KMS-11 (cell line): ENCODE measurements around the gene LRIT3.
A peak's percentile ranks its signal among the peaks of the same experiment; 100 is the strongest.

ENCODE experiments used
- H2AFZ ChIP-seq: fragments of 200-600 bp; sonication (generic); 2 replicates; pipeline ENCODE4 v1.6.1; 2016; ENCODE audit warnings: antibody characterized with exemption, mixed run types, low read depth
- H3K27ac ChIP-seq: fragments of 200-600 bp; sonication (generic); 2 replicates; pipeline ENCODE4 v1.6.1; 2016; ENCODE audit warnings: mild to moderate bottlenecking, mixed run types
- H3K27me3 ChIP-seq: fragments of 200-600 bp; sonication (generic); 2 replicates; pipeline ENCODE4 v1.6.1; 2017; ENCODE audit warnings: mild to moderate bottlenecking, low read depth, mixed run types, moderate library complexity; ENCODE audit not compliant: insufficient read depth
- H3K36me3 ChIP-seq: fragments of 200-600 bp; sonication (generic); 2 replicates; pipeline ENCODE4 v1.6.1; 2017; ENCODE audit warnings: mild to moderate bottlenecking, mixed run types; ENCODE audit not compliant: insufficient read depth
- H3K4me1 ChIP-seq: fragments of 200-600 bp; sonication (generic); 2 replicates; pipeline ENCODE4 v1.6.1; 2016; ENCODE audit warnings: mild to moderate bottlenecking, low read depth, mixed run types; ENCODE audit not compliant: poor library complexity, severe bottlenecking
- H3K4me2 ChIP-seq: fragments of 200-600 bp; sonication (generic); 2 replicates; pipeline ENCODE4 v1.7.0; 2016; ENCODE audit warnings: mild to moderate bottlenecking, mixed run types
- H3K4me3 ChIP-seq: fragments of 200-600 bp; sonication (generic); IDR thresholded peaks from 2 replicates; pipeline ENCODE4 v1.6.1; 2017; ENCODE audit warnings: low read depth, low read length, mixed read lengths; ENCODE audit not compliant: insufficient read depth
- H3K79me2 ChIP-seq: fragments of 200-600 bp; sonication (generic); 2 replicates; pipeline ENCODE4 v1.6.1; 2016; ENCODE audit warnings: low read depth, mixed run types; ENCODE audit not compliant: insufficient read depth
- H3K9ac ChIP-seq: fragments of 200-600 bp; sonication (generic); 2 replicates; pipeline ENCODE4 v1.6.1; 2016; ENCODE audit warnings: mild to moderate bottlenecking, mixed run types
- H4K20me1 ChIP-seq: fragments of 200-600 bp; sonication (generic); 2 replicates; pipeline ENCODE4 v1.6.1; 2016; ENCODE audit warnings: mild to moderate bottlenecking, mixed run types; ENCODE audit not compliant: insufficient read depth
- TF ChIP-seq, protein P1 (sequence below): fragments of 200-600 bp; sonication (generic); conservative IDR thresholded peaks from 2 replicates; pipeline ENCODE4 v1.6.1; 2017; ENCODE audit warnings: low read depth, mild to moderate bottlenecking, antibody characterized with exemption, low read length, moderate library complexity, mixed read lengths

The LRIT3 gene

GRCh38 chr4:109912706-109913595 is 65.0 kb downstream of the LRIT3 start, which contains the start of gene EGF:
Gene EGF, plus strand, starts transcription at chr4:109912883. Its CDS starts 453 bp downstream, at chr4:109913336.
- H2AFZ ChIP-seq, result peak within 1 kb of the TSS; percentile 19; the same call in 1 of the 2 replicates
- peaks cover 30% of the 10 kb centered on the region for H3K4me1 ChIP-seq
- H3K27me3 ChIP-seq, result no peaks in the 10 kb centered on the region
- TF ChIP-seq, protein P1, sequence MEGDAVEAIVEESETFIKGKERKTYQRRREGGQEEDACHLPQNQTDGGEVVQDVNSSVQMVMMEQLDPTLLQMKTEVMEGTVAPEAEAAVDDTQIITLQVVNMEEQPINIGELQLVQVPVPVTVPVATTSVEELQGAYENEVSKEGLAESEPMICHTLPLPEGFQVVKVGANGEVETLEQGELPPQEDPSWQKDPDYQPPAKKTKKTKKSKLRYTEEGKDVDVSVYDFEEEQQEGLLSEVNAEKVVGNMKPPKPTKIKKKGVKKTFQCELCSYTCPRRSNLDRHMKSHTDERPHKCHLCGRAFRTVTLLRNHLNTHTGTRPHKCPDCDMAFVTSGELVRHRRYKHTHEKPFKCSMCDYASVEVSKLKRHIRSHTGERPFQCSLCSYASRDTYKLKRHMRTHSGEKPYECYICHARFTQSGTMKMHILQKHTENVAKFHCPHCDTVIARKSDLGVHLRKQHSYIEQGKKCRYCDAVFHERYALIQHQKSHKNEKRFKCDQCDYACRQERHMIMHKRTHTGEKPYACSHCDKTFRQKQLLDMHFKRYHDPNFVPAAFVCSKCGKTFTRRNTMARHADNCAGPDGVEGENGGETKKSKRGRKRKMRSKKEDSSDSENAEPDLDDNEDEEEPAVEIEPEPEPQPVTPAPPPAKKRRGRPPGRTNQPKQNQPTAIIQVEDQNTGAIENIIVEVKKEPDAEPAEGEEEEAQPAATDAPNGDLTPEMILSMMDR, result no peak
- no peak within 1 kb of the TSS for H3K9ac ChIP-seq
- no peak within 1 kb of the TSS for H3K4me2 ChIP-seq
- H3K79me2 ChIP-seq, result no peaks in the 10 kb centered on the region
- H3K27ac ChIP-seq, result no peak within 1 kb of the TSS
- no peak within 1 kb of the TSS for H3K4me3 ChIP-seq
- no peaks in the 10 kb centered on the region for H3K36me3 ChIP-seq
- H4K20me1 ChIP-seq, result no peaks in the 10 kb centered on the region

GRCh38 chr4:109913596-109914241 is 65.8 kb downstream of the LRIT3 start:
- Histone ChIP-seq H3K4me1 (peaks cover 30% of the 10 kb centered on the region), H3K27ac (no peak overlapping the region), H3K4me3 (no peak overlapping the region), H3K36me3 (no peaks in the 10 kb centered on the region), H3K27me3 (no peaks in the 10 kb centered on the region), H3K79me2 (no peaks in the 10 kb centered on the region), H3K4me2 (no peak overlapping the region), H4K20me1 (no peaks in the 10 kb centered on the region), H2AFZ (no peak overlapping the region), H3K9ac (no peak overlapping the region)
- TF ChIP-seq, protein P1, result no peak

DNA sequence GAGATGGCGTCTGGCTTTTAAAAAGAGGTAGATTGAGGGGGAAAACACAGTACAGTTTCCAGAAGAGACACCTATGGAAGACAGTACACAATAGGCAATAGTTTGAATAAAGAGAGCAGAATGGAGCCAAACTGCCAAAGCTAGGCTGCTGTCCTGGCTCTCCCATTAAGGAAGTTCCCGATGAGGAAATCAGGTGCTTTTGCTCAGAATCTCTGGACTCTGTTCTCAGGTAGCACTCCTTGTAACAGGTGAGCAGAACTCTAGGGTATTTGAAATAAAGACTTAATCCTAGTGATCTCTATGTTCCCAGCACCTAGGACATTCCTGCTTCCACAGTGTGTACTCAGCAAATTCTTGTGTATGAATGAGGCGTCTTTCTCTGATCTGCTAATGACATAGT is 66.4 kb downstream of the LRIT3 start:
- Histone ChIP-seq H3K27ac (no peak overlapping the region), H2AFZ (no peak overlapping the region), H3K27me3 (no peaks in the 10 kb centered on the region), H3K4me2 (no peak overlapping the region), H3K4me1 (peaks cover 30% of the 10 kb centered on the region), H4K20me1 (no peaks in the 10 kb centered on the region), H3K4me3 (no peak overlapping the region), H3K36me3 (no peaks in the 10 kb centered on the region), H3K79me2 (no peaks in the 10 kb centered on the region), H3K9ac (no peak overlapping the region)
- TF ChIP-seq, protein P1, result no peak

- Histone ChIP-seq H3K27me3 (no peaks in the 10 kb centered on the region), H3K4me3 (no peak overlapping the region), H2AFZ (peak overlapping the region; percentile 61), H3K79me2 (no peaks in the 10 kb centered on the region), H3K27ac (peak overlapping the region; percentile 19; the same call in 1 of the 2 replicates), H3K36me3 (no peaks in the 10 kb centered on the region), H4K20me1 (no peaks in the 10 kb centered on the region), H3K9ac (no peak overlapping the region), H3K4me1 (peaks cover 30% of the 10 kb centered on the region), H3K4me2 (peak overlapping the region; percentile 14)
- TF ChIP-seq, protein P1, result no peak
Observed at GRCh38 chr4:109915385-109916026, 67.6 kb downstream of the LRIT3 start.
